Chondrocyte (in vitro differentiated cells): ENCODE results near the gene STAP2. TPM values are rescaled to one million over a fixed set of nuclear protein-coding genes. Genes with fewer than 3 reads are reported as not detected.

Source experiments
- DNase-seq: peaks from one replicate; pipeline ENCODE4 v3.0.0; 2021; ENCODE audit warnings: mixed read lengths, low spot score
- H3K27ac Mint-ChIP-seq: one replicate; pipeline ENCODE4 v1.8.0; 2021; ENCODE audit warnings: mild to moderate bottlenecking, moderate library complexity, mixed read lengths; ENCODE audit not compliant: unreplicated experiment
- H3K27me3 Mint-ChIP-seq: 2 replicates; pipeline ENCODE4 v1.8.0; 2021; ENCODE audit warnings: low read depth, mixed read lengths
- H3K36me3 Mint-ChIP-seq: 2 replicates; pipeline ENCODE4 v1.8.0; 2021; ENCODE audit warnings: low read depth, mixed read lengths
- H3K4me1 Mint-ChIP-seq: 2 replicates; pipeline ENCODE4 v1.8.0; 2021; ENCODE audit warnings: low read depth, mild to moderate bottlenecking, mixed read lengths
- H3K4me3 Mint-ChIP-seq: one replicate; pipeline ENCODE4 v1.8.0; 2021; ENCODE audit warnings: mild to moderate bottlenecking, moderate library complexity, mixed read lengths; ENCODE audit not compliant: unreplicated experiment
- H3K9me3 Mint-ChIP-seq: 2 replicates; pipeline ENCODE4 v1.8.0; 2021; ENCODE audit warnings: low read depth, mixed read lengths
- total RNA-seq: library from RNA; stranded (reverse); gene quantifications from 3 replicates; pipeline ENCODE4 v1.2.1, GENCODE V29; 2021
- TF ChIP-seq, protein P1 (sequence below): fragments of 200-600 bp; sonication (generic); IDR thresholded peaks from 2 replicates; pipeline ENCODE4 v1.5.0; 2021; ENCODE audit warnings: antibody characterized with exemption, mild to moderate bottlenecking, moderate library complexity

The STAP2 gene
- total RNA-seq, 1 donor from 2014 or later: 0.85 TPM

DNA sequence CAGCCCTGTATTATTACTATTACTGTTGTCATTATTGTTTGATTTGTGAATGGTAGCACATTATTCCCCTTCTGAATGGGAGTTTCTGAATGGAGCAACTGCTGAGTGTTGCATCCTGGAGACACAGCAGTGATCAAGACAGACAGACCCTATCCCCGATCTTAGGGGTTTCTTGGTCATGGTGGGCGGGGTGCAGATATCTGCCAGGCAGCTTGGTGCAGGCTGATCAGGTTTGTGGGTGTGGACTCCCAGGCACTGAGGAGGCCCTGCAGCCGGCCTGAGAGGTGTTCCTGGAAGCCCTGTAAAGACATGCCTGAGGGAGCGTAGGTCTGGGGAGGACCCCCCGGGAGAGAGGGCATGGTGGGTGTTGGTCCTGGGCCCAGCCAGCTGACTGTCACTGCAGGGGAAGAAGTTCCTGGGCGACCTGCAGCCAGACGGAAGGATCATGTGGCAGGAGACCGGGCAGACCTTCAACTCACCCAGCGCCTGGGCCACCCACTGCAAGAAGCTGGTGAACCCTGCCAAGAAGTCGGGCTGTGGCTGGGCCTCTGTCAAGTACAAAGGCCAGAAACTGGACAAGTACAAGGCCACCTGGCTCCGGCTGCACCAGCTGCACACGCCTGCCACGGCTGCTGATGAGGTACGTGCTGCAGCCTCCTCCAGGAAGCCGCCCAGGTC, 6.9 kb upstream of the STAP2 start:
- Mint-ChIP-seq H3K4me3 (no peak overlapping the region), H3K27ac (no peak overlapping the region), H3K27me3 (no peaks in the 10 kb centered on the region)

DNA sequence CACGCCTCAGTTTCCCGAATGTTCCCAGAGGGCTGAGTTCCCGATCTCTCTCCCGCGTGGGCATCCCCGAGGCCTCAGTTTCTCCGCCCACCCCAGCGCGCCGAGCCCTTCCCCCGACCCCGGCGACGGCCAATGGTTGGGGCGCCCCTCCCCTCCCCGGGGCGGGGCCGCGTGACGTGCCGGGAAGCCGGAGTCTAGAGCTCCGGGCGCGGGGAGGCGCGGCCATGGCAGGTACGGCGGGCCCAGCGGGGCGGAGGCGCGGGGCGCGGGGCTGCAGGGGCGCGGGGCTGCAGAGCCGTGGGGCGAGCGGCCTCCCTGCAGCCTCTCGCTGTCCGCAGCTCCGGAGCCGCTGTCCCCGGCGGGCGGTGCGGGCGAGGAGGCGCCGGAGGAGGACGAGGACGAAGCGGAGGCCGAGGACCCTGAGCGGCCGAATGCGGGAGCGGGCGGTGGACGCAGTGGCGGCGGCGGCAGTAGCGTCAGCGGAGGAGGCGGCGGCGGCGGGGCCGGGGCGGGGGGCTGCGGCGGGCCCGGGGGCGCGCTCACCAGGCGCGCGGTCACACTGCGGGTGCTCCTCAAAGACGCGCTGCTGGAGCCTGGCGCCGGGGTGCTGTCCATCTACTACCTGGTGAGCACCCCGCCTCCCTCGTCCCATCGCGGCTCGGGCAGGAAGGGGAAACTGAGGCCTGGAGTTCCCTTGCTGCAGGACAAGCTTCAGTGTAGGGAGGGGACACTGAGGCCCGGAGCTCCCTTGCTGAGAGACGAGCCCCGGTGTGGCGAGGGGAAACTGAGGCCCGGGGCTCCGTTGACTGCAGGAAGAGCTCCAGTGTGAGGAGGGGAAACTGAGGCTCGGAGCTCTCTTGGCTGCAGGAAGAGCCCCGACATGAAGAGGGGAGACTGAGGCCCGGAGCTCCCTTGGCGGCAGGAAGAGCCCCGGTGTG, 5.0 kb upstream of the STAP2 start, which contains the start of gene MPND:
Gene MPND, plus strand, starts transcription at position 193 of the 938 bp plus-strand sequence. Its CDS starts 32 bp downstream, at position 225.
- TF ChIP-seq, protein P1, sequence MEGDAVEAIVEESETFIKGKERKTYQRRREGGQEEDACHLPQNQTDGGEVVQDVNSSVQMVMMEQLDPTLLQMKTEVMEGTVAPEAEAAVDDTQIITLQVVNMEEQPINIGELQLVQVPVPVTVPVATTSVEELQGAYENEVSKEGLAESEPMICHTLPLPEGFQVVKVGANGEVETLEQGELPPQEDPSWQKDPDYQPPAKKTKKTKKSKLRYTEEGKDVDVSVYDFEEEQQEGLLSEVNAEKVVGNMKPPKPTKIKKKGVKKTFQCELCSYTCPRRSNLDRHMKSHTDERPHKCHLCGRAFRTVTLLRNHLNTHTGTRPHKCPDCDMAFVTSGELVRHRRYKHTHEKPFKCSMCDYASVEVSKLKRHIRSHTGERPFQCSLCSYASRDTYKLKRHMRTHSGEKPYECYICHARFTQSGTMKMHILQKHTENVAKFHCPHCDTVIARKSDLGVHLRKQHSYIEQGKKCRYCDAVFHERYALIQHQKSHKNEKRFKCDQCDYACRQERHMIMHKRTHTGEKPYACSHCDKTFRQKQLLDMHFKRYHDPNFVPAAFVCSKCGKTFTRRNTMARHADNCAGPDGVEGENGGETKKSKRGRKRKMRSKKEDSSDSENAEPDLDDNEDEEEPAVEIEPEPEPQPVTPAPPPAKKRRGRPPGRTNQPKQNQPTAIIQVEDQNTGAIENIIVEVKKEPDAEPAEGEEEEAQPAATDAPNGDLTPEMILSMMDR: peak; percentile 65
- H3K4me3 Mint-ChIP-seq: peak within 1 kb of the TSS; percentile 89
- no peaks in the 10 kb centered on the region for H3K9me3 Mint-ChIP-seq
- peaks cover 4% of the 10 kb centered on the region for H3K36me3 Mint-ChIP-seq
- H3K27me3 Mint-ChIP-seq: no peaks in the 10 kb centered on the region
- peak within 1 kb of the TSS; percentile 96 for H3K27ac Mint-ChIP-seq
- peaks cover 10% of the 10 kb centered on the region for H3K4me1 Mint-ChIP-seq
- DNase-seq: peak; percentile 95

More for the DNA sequence above, 6.9 kb upstream of the STAP2 start:
- no peak for DNase-seq
- H3K9me3 Mint-ChIP-seq: no peaks in the 10 kb centered on the region
- TF ChIP-seq, protein P1: no peak
- peaks cover 10% of the 10 kb centered on the region for H3K4me1 Mint-ChIP-seq
- peaks cover 4% of the 10 kb centered on the region for H3K36me3 Mint-ChIP-seq

DNA sequence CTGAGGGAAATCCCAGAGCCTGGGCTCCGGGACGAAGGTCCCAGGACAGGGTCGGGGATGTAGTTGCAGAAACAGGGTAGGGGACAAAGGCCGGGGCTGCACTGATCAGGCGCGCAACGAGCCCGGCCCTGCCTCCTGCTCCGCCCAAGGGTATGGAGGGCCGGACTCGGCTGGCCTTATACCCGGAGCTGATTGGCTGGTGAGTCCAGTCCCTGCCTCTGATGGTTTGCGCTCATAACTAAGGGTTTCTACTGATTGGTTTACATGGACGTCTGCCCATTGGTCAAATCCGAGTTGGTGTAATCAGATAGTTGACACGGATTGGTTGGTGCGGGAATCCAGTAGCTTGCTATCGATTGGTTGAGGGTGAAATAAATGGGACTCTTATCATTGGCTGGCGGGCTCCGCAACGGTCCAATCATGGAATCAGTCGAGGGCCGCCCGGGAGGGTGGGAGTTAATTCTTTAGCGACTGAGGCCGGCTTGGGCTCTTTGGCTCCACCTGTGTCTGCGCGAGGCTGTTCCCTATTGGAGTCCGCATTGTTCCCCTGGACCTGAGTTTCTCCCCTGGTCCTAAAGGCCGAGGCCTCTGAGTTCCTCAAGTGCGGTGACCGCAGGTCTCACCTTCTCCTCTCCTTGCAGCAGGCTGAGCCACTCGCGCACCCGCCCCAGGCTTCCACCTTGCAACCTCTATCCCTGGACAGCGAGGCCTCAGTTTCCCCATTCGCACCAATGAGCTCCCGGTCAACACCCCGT, 4.2 kb upstream of the STAP2 start:
- DNase-seq: peak; percentile 99
- TF ChIP-seq, protein P1: peak; percentile 74
- Mint-ChIP-seq H3K27ac (peak overlapping the region; percentile 96), H3K36me3 (peaks cover 2% of the 10 kb centered on the region), H3K27me3 (no peaks in the 10 kb centered on the region), H3K9me3 (no peaks in the 10 kb centered on the region), H3K4me1 (peaks cover 16% of the 10 kb centered on the region), H3K4me3 (peak overlapping the region; percentile 89)

DNA sequence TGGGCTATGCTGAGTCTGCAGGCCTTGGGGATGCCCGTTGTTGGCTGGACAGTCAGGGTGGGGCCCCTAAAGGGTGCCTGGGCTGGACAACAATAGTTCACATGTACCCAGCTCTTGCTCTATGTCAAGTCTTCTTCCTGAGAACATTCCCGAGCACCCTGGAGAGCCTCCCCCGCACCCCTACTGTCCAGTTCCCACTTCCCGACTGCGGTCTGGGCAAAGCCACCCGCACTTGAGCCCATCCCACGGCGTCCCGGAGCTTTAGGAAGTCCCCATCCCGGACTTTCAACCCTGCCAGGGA, 3.6 kb upstream of the STAP2 start:
- Mint-ChIP-seq H3K4me3 (peak overlapping the region; percentile 89), H3K27ac (peak overlapping the region; percentile 96), H3K4me1 (peaks cover 17% of the 10 kb centered on the region), H3K9me3 (no peaks in the 10 kb centered on the region), H3K27me3 (no peaks in the 10 kb centered on the region), H3K36me3 (peaks cover 2% of the 10 kb centered on the region)
- DNase-seq: no peak
- TF ChIP-seq, protein P1: no peak
